NB4 (cell line): Measurements from ENCODE around the gene GTF2I.

ENCODE experiments used
- MYC ChIP-seq: IDR thresholded peaks from 2 replicates; pipeline ENCODE4 v1.6.1; 2011; ENCODE audit warnings: low read depth, low read length
- POLR2A ChIP-seq: IDR thresholded peaks from 2 replicates; pipeline ENCODE4 v1.6.1; 2011; ENCODE audit warnings: mild to moderate bottlenecking; ENCODE audit not compliant: insufficient read length; ENCODE audit errors: extremely low read depth
- TF ChIP-seq, protein P1 (sequence below): IDR thresholded peaks from one replicate; pipeline ENCODE4 v1.5.1; 2012; ENCODE audit warnings: low read depth, low read length
- TF ChIP-seq, protein P2 (sequence below): IDR thresholded peaks from 2 replicates; pipeline ENCODE4 v1.6.1; 2011; ENCODE audit warnings: low read depth, low read length

DNA sequence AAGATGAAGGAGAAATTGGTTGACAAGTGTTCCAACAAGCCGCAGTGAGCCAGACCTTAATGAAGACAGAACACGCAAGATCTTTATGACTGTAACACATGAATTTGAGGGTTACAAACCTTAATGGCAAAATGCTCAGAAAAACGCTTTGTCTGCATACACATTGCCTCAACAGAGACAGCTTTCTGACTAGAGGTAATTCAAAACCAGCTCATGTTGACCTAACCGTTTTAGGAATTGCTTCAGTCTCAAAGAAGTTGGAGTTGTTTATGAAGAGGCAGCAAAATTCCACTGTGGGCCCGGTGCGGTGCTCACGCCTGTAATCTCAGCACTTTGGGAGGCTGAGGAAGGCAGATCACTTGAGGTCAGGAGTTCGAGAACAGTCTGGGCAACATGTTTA, 2.2 kb upstream of the GTF2I start:
- TF ChIP-seq, protein P1, sequence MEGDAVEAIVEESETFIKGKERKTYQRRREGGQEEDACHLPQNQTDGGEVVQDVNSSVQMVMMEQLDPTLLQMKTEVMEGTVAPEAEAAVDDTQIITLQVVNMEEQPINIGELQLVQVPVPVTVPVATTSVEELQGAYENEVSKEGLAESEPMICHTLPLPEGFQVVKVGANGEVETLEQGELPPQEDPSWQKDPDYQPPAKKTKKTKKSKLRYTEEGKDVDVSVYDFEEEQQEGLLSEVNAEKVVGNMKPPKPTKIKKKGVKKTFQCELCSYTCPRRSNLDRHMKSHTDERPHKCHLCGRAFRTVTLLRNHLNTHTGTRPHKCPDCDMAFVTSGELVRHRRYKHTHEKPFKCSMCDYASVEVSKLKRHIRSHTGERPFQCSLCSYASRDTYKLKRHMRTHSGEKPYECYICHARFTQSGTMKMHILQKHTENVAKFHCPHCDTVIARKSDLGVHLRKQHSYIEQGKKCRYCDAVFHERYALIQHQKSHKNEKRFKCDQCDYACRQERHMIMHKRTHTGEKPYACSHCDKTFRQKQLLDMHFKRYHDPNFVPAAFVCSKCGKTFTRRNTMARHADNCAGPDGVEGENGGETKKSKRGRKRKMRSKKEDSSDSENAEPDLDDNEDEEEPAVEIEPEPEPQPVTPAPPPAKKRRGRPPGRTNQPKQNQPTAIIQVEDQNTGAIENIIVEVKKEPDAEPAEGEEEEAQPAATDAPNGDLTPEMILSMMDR: no peak
- TF ChIP-seq POLR2A (no peak), MYC (no peak)
- TF ChIP-seq, protein P2, sequence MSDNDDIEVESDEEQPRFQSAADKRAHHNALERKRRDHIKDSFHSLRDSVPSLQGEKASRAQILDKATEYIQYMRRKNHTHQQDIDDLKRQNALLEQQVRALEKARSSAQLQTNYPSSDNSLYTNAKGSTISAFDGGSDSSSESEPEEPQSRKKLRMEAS: no peak
